Heart right ventricle (tissue), 16 donors: ENCODE measurements around the gene CHST12. TPM values are rescaled to one million over a fixed set of nuclear protein-coding genes. Genes with fewer than 3 reads are reported as not detected.

ENCODE experiments used
- ATAC-seq, 8 donors: fragments of 200-7000 bp; cut with Tn5 transposase; one replicate each; pipeline ENCODE4 v1.9.1; 2020; ENCODE audit warnings: mild to moderate bottlenecking in 8 of 8, moderate library complexity in 8 of 8, moderate number of reproducible peaks in 1 of 8
- DNase-seq, 2 donors: peaks; one replicate each; pipeline ENCODE4 v3.0.0-alpha.2; 2020
- H3K27ac ChIP-seq, 10 donors: fragments of 200-600 bp; sonication (generic) in 2 of 10; one replicate each; pipeline versions ENCODE4 v1.5.0 to v1.8.0; 2020 to 2022; ENCODE audit warnings: mild to moderate bottlenecking in 3 of 10
- H3K27me3 ChIP-seq, 7 donors: fragments of 200-600 bp; one replicate each; pipeline ENCODE4 v1.8.0; 2021 to 2022; ENCODE audit warnings: mild to moderate bottlenecking in 2 of 7
- H3K36me3 ChIP-seq, 9 donors: fragments of 200-600 bp; sonication (generic) in 1 of 9; one replicate each; pipeline versions ENCODE4 v1.5.0 to v1.8.0; 2020 to 2022; ENCODE audit warnings: mild to moderate bottlenecking in 2 of 9
- H3K4me1 ChIP-seq, 9 donors: fragments of 200-600 bp; sonication (generic) in 1 of 9; one replicate each; pipeline versions ENCODE4 v1.5.0 to v1.8.0; 2020 to 2022; ENCODE audit warnings: mild to moderate bottlenecking in 4 of 9
- H3K4me3 ChIP-seq, 10 donors: fragments of 200-600 bp; sonication (generic) in 2 of 10; one replicate each; pipeline versions ENCODE4 v1.5.0 to v1.8.0; 2020 to 2022; ENCODE audit warnings: mild to moderate bottlenecking in 7 of 10, moderate library complexity in 2 of 10
- H3K9me3 ChIP-seq, 11 donors: fragments of 200-600 bp in 10 of 11; sonication (generic) in 2 of 11; one replicate each; pipeline versions ENCODE4 v1.5.0 to v1.8.0; 2013 to 2022; ENCODE audit warnings: mild to moderate bottlenecking in 2 of 11, control low read depth in 1 of 11, moderate library complexity in 1 of 11
- CTCF ChIP-seq, 9 donors: fragments of 200-600 bp; sonication (generic) in 2 of 9; IDR thresholded peaks; one replicate each; pipeline versions ENCODE4 v1.5.0 to v1.8.0; 2021 to 2022; ENCODE audit warnings: antibody characterized with exemption in 9 of 9, mild to moderate bottlenecking in 5 of 9, moderate library complexity in 1 of 9
- WGBS, 2 donors: extraction: QIAGEN DNeasy Blood & Tissue Kit; methylation state at CpG; one replicate each; pipeline ENCODE4 v1.1.7; 2013; ENCODE audit warnings: inconsistent platforms in 1 of 2; 5-methylcytosine and 5-hydroxymethylcytosine counted together
- intact Hi-C, 10 donors: fragments of 100-400 bp; cut with DNase I; formaldehyde crosslinking; loops; one replicate each; pipeline versions ENCODE4 v1.11.1 to v1.14.2; 2022
- polyA plus RNA-seq, 2 donors: library from polyadenylated mRNA; stranded (reverse); fragments of 200-250 nt; gene quantifications; one replicate each; pipeline ENCODE4 v1.2.3, GENCODE V29; 2013
- total RNA-seq, 10 donors: library from RNA; stranded (reverse); fragmentation: NEBNext Ultra II Directional in 3 of 10; extraction: Animal tissue kit (Norgen Biotek cat#: 25700) in 3 of 10; gene quantifications; one replicate each; pipeline versions ENCODE4 v1.2.1 to v1.2.4, GENCODE V29; 2021 to 2023
- donor health status: Arrhythmogenic right ventricular cardiomyopathy.
- donor health status: ischemic (EF 13 %, LVEDD 7.1; RV severe dilation, severe dysfunction).
- donor health status: healthy with polysubstance abuse.
- donor health status: DM: no; HTN: yes; CAD: no.
- donor health status: DM: no; HTN: no; CAD: no.
- donor health status: ischemic (EF 25% LVEDD 6.9; RV normal size, moderate dysfunction).
- donor health status: ischemic (EF 25% LVEDD 5.7; RV mildly dilated, moderate dysfunction).
- donor health status: healthy.
- donor health status: DM: yes; HTN: yes; CAD: no.
- donor health status: Ischemic cardiomyopathy.
- donor health status: ischemic (EF 35%, LVEDD 5.7; RV mildly dilated, moderate dysfunction).
- donor health status: nonischemic (EF 11% LVEDD 7.7; RV severe dilation, severe dysfunction).
- donor health status: DM: yes; HTN: yes; CAD: no.
- donor health status: PGD.
- donor health status: ischemic (EF 29% LVEDD 5.4; RV normal size, mild dysfunction).
- donor health status: nonischemic (EF 23%, LVEDD 6.1; RV moderate dilation, normal function).

Gene CHST12
- total and polyA plus RNA-seq, 12 donors: 12.4 to 17.2 (median 14.0) TPM

GRCh38 chr7:2417981-2418481 lies 14.6 kb downstream of the CHST12 start:
- DNase-seq (no peak), ATAC-seq (peak in 7 of 8 donors; percentile 19 to 79 (median 39))
- 80 to 86% methylated on average over 15 of the region's 15 CpGs for WGBS, 2 donors
- H3K9me3 ChIP-seq: no peaks in the 10 kb centered on the region
- H3K4me1 ChIP-seq: peaks cover 0 to 35% (median 11%) of the 10 kb centered on the region in 9 donors
- H3K27ac ChIP-seq: peak overlapping the region in 1 of 10 donors; percentile 31
- no peak for TF ChIP-seq CTCF (IDR thresholded peaks at IDR 0.05)
- H3K27me3 ChIP-seq: no peaks in the 10 kb centered on the region
- no peak overlapping the region for H3K4me3 ChIP-seq
- H3K36me3 ChIP-seq: peaks cover 0 to 8% (median 0%) of the 10 kb centered on the region in 9 donors
- intact Hi-C loops: no loop called here

GRCh38 chr7:2420216-2420933 lies 17.0 kb downstream of the CHST12 start:
- ATAC-seq: no peak
- no peaks in the 10 kb centered on the region for H3K9me3 ChIP-seq
- no peaks in the 10 kb centered on the region for H3K27me3 ChIP-seq
- peaks cover 0 to 8% (median 0%) of the 10 kb centered on the region in 9 donors for H3K36me3 ChIP-seq
- H3K4me1 ChIP-seq: peaks cover 0 to 24% (median 7%) of the 10 kb centered on the region in 9 donors
- no peak overlapping the region for H3K4me3 ChIP-seq
- DNase-seq: no peak
- H3K27ac ChIP-seq: no peak overlapping the region
- WGBS, 2 donors: 96 to 97% methylated on average over 7 of the region's 7 CpGs
- intact Hi-C loops: no loop called here
- no peak for TF ChIP-seq CTCF (IDR thresholded peaks at IDR 0.05)

- H3K27ac ChIP-seq: no peak overlapping the region
- intact Hi-C loops: no loop called here
- 88 to 90% methylated on average over 9 of the region's 9 CpGs for WGBS, 2 donors
- DNase-seq: no peak
- H3K4me3 ChIP-seq: no peak overlapping the region
- no peak for ATAC-seq
- H3K27me3 ChIP-seq: no peaks in the 10 kb centered on the region
- peaks cover 0 to 14% (median 0%) of the 10 kb centered on the region in 9 donors for H3K4me1 ChIP-seq
- TF ChIP-seq CTCF (IDR thresholded peaks at IDR 0.05): no peak
- peaks cover 0 to 8% (median 0%) of the 10 kb centered on the region in 9 donors for H3K36me3 ChIP-seq
- no peaks in the 10 kb centered on the region for H3K9me3 ChIP-seq
Observed at GRCh38 chr7:2421943-2422310, 18.5 kb downstream of the CHST12 start.

GRCh38 chr7:2425749-2426148 lies 22.3 kb downstream of the CHST12 start:
- H3K9me3 ChIP-seq: peaks cover 0 to 9% (median 2%) of the 10 kb centered on the region in 11 donors
- no peak for TF ChIP-seq CTCF (IDR thresholded peaks at IDR 0.05)
- peaks cover 0 to 4% (median 0%) of the 10 kb centered on the region in 9 donors for H3K36me3 ChIP-seq
- 88 to 90% methylated on average over 10 of the region's 10 CpGs for WGBS, 2 donors
- no peaks in the 10 kb centered on the region for H3K27me3 ChIP-seq
- no peak for DNase-seq
- no peak overlapping the region for H3K4me3 ChIP-seq
- peaks cover 0 to 3% (median 0%) of the 10 kb centered on the region in 9 donors for H3K4me1 ChIP-seq
- H3K27ac ChIP-seq: no peak overlapping the region
- ATAC-seq: no peak
- intact Hi-C loops: no loop called here
